Upper lobe of right lung (tissue), 1 donor: ENCODE data around the gene TNFAIP8. TPM values are rescaled to one million over a fixed set of nuclear protein-coding genes. Genes with fewer than 3 reads are reported as not detected.

Experiments used
- ATAC-seq: fragments of 200-7000 bp; cut with Tn5 transposase; one replicate; pipeline ENCODE4 v1.9.1; 2020; ENCODE audit warnings: mild to moderate bottlenecking, moderate library complexity
- DNase-seq: peaks from one replicate; pipeline ENCODE4 v3.0.0-alpha.2; 2020
- H3K27ac ChIP-seq: fragments of 200-600 bp; one replicate; pipeline ENCODE4 v1.8.0; 2022
- H3K27me3 ChIP-seq: fragments of 200-600 bp; one replicate; pipeline ENCODE4 v1.8.0; 2022; ENCODE audit warnings: mild to moderate bottlenecking
- H3K36me3 ChIP-seq: fragments of 200-600 bp; one replicate; pipeline ENCODE4 v1.8.0; 2022
- H3K4me1 ChIP-seq: fragments of 200-600 bp; one replicate; pipeline ENCODE4 v1.8.0; 2022
- H3K4me3 ChIP-seq: fragments of 200-600 bp; one replicate; pipeline ENCODE4 v1.8.0; 2022; ENCODE audit warnings: mild to moderate bottlenecking
- H3K9me3 ChIP-seq: fragments of 200-600 bp; one replicate; pipeline ENCODE4 v1.8.0; 2022
- CTCF ChIP-seq: fragments of 200-600 bp; IDR thresholded peaks from one replicate; pipeline ENCODE4 v1.8.0; 2022; ENCODE audit warnings: antibody characterized with exemption
- intact Hi-C: fragments of 100-400 bp; cut with DNase I; formaldehyde crosslinking; loops from one replicate; pipeline ENCODE4 v1.11.0; 2022
- total RNA-seq: library from RNA; stranded (reverse); fragmentation: NEBNext Ultra II Directional; extraction: Animal tissue kit (Norgen Biotek cat#: 25700); gene quantifications from one replicate; pipeline ENCODE4 v1.2.1, GENCODE V29; 2021
- donor health status: DM: no; HTN: yes; CAD: no; lungs with severe emphysema.

TNFAIP8 gene
- total RNA-seq, 1 donor from 2014 or later: 22.4 TPM

GRCh38 chr5:119404033-119404432 is 48.2 kb downstream of the TNFAIP8 start:
- no peak for TF ChIP-seq CTCF
- DNase-seq: no peak
- Histone ChIP-seq H3K4me3 (no peak overlapping the region), H3K27me3 (no peaks in the 10 kb centered on the region), H3K27ac (no peak overlapping the region), H3K4me1 (peaks cover 4% of the 10 kb centered on the region), H3K36me3 (no peaks in the 10 kb centered on the region), H3K9me3 (no peaks in the 10 kb centered on the region)
- intact Hi-C loops: no loop called here
- no peak for ATAC-seq

GRCh38 chr5:119405419-119405818 is 49.6 kb downstream of the TNFAIP8 start:
- Histone ChIP-seq H3K4me3 (no peak overlapping the region), H3K27me3 (no peaks in the 10 kb centered on the region), H3K4me1 (no peaks in the 10 kb centered on the region), H3K36me3 (no peaks in the 10 kb centered on the region), H3K9me3 (no peaks in the 10 kb centered on the region), H3K27ac (no peak overlapping the region)
- TF ChIP-seq CTCF: no peak
- intact Hi-C loops: no loop called here
- DNase-seq (no peak), ATAC-seq (no peak)

- H3K4me1 ChIP-seq: peaks cover 4% of the 10 kb centered on the region
- intact Hi-C loops: no loop called here
These were observed 50.8 kb downstream of the TNFAIP8 start for GRCh38 chr5:119406551-119407110.

GRCh38 chr5:119409235-119409815 is 53.5 kb downstream of the TNFAIP8 start:
- intact Hi-C loops: no loop called here
- no peak for DNase-seq

More at GRCh38 chr5:119406551-119407110, 50.8 kb downstream of the TNFAIP8 start:
- no peaks in the 10 kb centered on the region for H3K9me3 ChIP-seq
- no peak overlapping the region for H3K27ac ChIP-seq
- no peak for ATAC-seq
- no peaks in the 10 kb centered on the region for H3K27me3 ChIP-seq
- H3K4me3 ChIP-seq: no peak overlapping the region
- H3K36me3 ChIP-seq: no peaks in the 10 kb centered on the region
- TF ChIP-seq CTCF: no peak
- no peak for DNase-seq

GRCh38 chr5:119410448-119411159 is 54.8 kb downstream of the TNFAIP8 start:
- Histone ChIP-seq H3K27ac (no peak overlapping the region), H3K36me3 (no peaks in the 10 kb centered on the region), H3K4me3 (no peak overlapping the region), H3K4me1 (peaks cover 5% of the 10 kb centered on the region), H3K9me3 (no peaks in the 10 kb centered on the region), H3K27me3 (no peaks in the 10 kb centered on the region)
- no peak for TF ChIP-seq CTCF
- intact Hi-C loops: no loop called here
- DNase-seq (no peak), ATAC-seq (no peak)

More at GRCh38 chr5:119409235-119409815, 53.5 kb downstream of the TNFAIP8 start:
- Histone ChIP-seq H3K9me3 (no peaks in the 10 kb centered on the region), H3K27ac (no peak overlapping the region), H3K36me3 (no peaks in the 10 kb centered on the region), H3K4me1 (peaks cover 5% of the 10 kb centered on the region), H3K4me3 (no peak overlapping the region), H3K27me3 (no peaks in the 10 kb centered on the region)
- ATAC-seq: no peak
- TF ChIP-seq CTCF: no peak
